Measurements from ENCODE around the gene GMDS. TPM values are rescaled to one million over a fixed set of nuclear protein-coding genes. Genes with fewer than 3 reads are reported as not detected.

Gene GMDS
- polyA plus RNA-seq, 1 experiment = 7.1 TPM

DNA sequence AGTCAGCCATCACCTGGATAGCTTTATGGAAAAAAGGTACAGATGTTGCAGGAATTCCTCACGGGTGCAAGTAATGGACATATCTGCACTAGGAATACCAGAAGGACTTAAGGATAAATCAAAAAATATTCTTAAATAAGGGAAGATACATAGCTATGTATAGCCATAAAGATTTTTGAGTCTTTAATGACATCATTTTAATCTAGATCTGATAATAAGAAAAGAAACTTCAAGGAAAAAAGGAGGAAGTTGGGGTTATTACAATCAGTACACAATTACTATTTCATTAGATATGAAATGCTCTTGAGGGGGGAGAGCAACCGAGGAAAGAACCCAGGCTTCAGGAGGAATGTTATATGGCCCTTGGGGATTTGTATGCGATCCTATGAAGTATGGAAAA, 525.5 kb downstream of the GMDS start:
- Histone ChIP-seq H3K4me3 (ENCODE audit: low read depth, low read length) (no peak overlapping the region), H3K36me3 (ENCODE audit: control insufficient read depth, insufficient read depth, low read length) (no peaks in the 10 kb centered on the region), H3K27me3 (ENCODE audit: control insufficient read depth, insufficient read depth, low read length) (no peaks in the 10 kb centered on the region)
- CTCF ChIA-PET = interaction anchor here (2.2 kb wide), 1 partner anchor 9 kb away, joined by 6 read pairs; no protein-coding TSS in a partner anchor
- DNase-seq (ENCODE audit: low read depth) = no peak
- TF ChIP-seq, protein P1, sequence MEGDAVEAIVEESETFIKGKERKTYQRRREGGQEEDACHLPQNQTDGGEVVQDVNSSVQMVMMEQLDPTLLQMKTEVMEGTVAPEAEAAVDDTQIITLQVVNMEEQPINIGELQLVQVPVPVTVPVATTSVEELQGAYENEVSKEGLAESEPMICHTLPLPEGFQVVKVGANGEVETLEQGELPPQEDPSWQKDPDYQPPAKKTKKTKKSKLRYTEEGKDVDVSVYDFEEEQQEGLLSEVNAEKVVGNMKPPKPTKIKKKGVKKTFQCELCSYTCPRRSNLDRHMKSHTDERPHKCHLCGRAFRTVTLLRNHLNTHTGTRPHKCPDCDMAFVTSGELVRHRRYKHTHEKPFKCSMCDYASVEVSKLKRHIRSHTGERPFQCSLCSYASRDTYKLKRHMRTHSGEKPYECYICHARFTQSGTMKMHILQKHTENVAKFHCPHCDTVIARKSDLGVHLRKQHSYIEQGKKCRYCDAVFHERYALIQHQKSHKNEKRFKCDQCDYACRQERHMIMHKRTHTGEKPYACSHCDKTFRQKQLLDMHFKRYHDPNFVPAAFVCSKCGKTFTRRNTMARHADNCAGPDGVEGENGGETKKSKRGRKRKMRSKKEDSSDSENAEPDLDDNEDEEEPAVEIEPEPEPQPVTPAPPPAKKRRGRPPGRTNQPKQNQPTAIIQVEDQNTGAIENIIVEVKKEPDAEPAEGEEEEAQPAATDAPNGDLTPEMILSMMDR (IDR thresholded peaks at IDR 0.05; ENCODE audit: insufficient read depth, low read depth, low read length) = no peak
- POLR2A ChIA-PET = no interaction called here

DNA sequence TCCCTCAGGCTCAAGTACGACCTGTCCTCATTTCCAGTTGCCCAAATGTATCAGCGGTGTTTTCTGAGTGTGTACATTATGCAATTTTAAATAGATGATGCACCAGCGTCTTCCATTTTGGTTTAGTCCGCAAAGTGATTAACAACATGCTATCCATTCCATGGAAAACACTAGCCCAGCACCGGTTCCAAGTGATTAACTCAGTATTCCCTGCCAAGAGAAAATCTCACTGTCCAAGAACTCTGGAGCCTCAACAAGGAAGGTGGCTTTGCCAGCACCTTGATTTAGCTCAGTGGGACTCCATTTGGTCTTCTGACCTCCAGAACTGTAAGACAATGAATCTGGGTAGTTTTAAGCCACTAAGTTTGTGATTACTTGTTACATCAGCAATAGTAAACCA, 528.5 kb downstream of the GMDS start:
- Histone ChIP-seq H3K36me3 (ENCODE audit: control insufficient read depth, insufficient read depth, low read length) (no peaks in the 10 kb centered on the region), H3K27me3 (ENCODE audit: control insufficient read depth, insufficient read depth, low read length) (no peaks in the 10 kb centered on the region), H3K4me3 (ENCODE audit: low read depth, low read length) (no peak overlapping the region)
- TF ChIP-seq, protein P1 (IDR thresholded peaks at IDR 0.05; ENCODE audit: insufficient read depth, low read depth, low read length) = no peak
- no peak for DNase-seq (ENCODE audit: low read depth)
- CTCF ChIA-PET = interaction anchor here (1.2 kb wide), 1 partner anchor 20 kb away, joined by 3 read pairs; no protein-coding TSS in a partner anchor
- POLR2A ChIA-PET = no interaction called here

DNA sequence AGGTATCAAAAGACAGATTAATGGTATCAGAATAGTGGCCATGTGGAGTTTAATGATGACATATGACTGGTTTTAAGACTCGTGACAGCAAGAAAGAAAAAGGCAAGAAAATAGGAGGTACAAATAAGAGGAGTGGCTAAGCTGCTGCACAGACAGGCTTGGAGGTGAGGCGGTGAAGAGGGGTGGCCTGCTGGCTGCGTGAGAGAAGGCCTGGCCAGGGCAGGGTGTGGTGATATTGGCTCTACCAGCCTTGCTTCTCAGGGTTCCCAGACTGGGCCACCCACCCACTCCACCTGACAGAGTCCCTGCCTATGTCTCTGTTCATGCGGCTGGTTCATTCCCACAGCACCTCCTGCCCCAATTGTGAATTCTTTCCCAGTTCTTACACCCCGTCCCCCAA, 529.0 kb downstream of the GMDS start:
- CTCF ChIA-PET = no interaction called here
- POLR2A ChIA-PET = no interaction called here

DNA sequence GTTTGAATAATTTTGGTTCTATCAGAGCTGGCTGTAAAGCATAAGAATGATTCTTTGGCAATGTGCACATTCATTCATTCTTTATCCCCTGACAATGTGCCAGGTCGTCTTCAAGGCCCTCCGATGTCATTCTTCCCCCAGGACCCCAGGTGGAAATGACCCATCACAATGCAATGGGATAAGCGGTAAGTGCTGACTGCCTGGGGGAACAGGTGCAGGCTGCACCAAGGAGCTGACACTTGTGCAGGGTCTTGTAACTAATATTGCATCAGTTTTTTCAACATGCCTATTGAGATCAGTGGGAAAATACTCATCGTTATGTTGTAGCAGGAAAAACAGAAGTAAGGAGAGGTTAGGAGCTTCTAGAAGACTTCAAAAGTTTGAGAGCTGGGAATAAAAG, 530.1 kb downstream of the GMDS start:
- no peak for DNase-seq (ENCODE audit: low read depth)
- CTCF ChIA-PET = no interaction called here
- POLR2A ChIA-PET = no interaction called here

More for the DNA sequence above, 529.0 kb downstream of the GMDS start:
- Histone ChIP-seq H3K4me3 (ENCODE audit: low read depth, low read length) (no peak overlapping the region), H3K27me3 (ENCODE audit: control insufficient read depth, insufficient read depth, low read length) (no peaks in the 10 kb centered on the region), H3K36me3 (ENCODE audit: control insufficient read depth, insufficient read depth, low read length) (no peaks in the 10 kb centered on the region)
- DNase-seq (ENCODE audit: low read depth) = no peak
- TF ChIP-seq, protein P1 (IDR thresholded peaks at IDR 0.05; ENCODE audit: insufficient read depth, low read depth, low read length) = no peak

DNA sequence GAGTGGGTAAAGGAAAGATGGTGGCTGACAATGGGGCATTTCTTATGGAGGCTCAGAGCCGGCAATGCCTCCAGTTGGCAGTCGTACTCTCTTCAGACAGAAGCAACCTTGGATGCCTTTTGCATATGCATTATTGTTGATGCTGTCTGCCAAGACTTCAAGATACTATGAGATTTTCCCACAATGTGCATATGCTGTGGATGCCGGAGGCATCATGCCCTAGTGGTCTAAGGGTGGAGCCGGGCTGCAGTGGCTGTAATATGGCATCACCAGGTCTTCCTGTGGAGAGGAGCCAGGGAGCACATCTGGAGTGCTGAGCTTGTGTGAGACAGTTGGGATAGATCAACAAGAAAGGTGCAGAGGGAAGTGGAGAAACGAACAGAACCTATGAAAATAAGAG, 530.8 kb downstream of the GMDS start:
- TF ChIP-seq, protein P1 (IDR thresholded peaks at IDR 0.05; ENCODE audit: insufficient read depth, low read depth, low read length) = no peak
- Histone ChIP-seq H3K27me3 (ENCODE audit: control insufficient read depth, insufficient read depth, low read length) (no peaks in the 10 kb centered on the region), H3K4me3 (ENCODE audit: low read depth, low read length) (no peak overlapping the region), H3K36me3 (ENCODE audit: control insufficient read depth, insufficient read depth, low read length) (no peaks in the 10 kb centered on the region)
- ChIA-PET POLR2A (no interaction called here), CTCF (no interaction called here)
- no peak for DNase-seq (ENCODE audit: low read depth)

More for the DNA sequence above, 530.1 kb downstream of the GMDS start:
- Histone ChIP-seq H3K36me3 (ENCODE audit: control insufficient read depth, insufficient read depth, low read length) (no peaks in the 10 kb centered on the region), H3K4me3 (ENCODE audit: low read depth, low read length) (no peak overlapping the region), H3K27me3 (ENCODE audit: control insufficient read depth, insufficient read depth, low read length) (no peaks in the 10 kb centered on the region)
- TF ChIP-seq, protein P1 (IDR thresholded peaks at IDR 0.05; ENCODE audit: insufficient read depth, low read depth, low read length) = no peak

Measured in BJ (cell line).